HAP-1 (cell line): Measurements from ENCODE around the gene PRKN.
A peak's percentile ranks its signal among the peaks of the same experiment; 100 is the strongest.

Experiments
- DNase-seq, 2 experiments: peaks; one replicate each; pipeline ENCODE4 v3.0.0-alpha.2; 2016 to 2020; ENCODE audit warnings: low spot score in 2 of 2
- H3K27me3 ChIP-seq: fragments of 250-450 bp; sonication (Bioruptor Pico); 2 replicates; pipeline ENCODE4 v1.5.1; 2020; ENCODE audit warnings: low read depth, mild to moderate bottlenecking, moderate library complexity
- H3K36me3 ChIP-seq: fragments of 250-450 bp; sonication (Bioruptor Pico); replicated peaks from 2 replicates; pipeline ENCODE4 v1.5.1; 2020; ENCODE audit warnings: mild to moderate bottlenecking
- H3K4me1 ChIP-seq: fragments of 250-450 bp; sonication (Bioruptor Pico); 2 replicates; pipeline ENCODE4 v1.5.1; 2020; ENCODE audit warnings: mild to moderate bottlenecking
- H3K4me3 ChIP-seq: fragments of 250-450 bp; sonication (Bioruptor Pico); 2 replicates; pipeline ENCODE4 v1.5.1; 2020; ENCODE audit warnings: mild to moderate bottlenecking, moderate library complexity
- H3K9me3 ChIP-seq: fragments of 250-450 bp; sonication (Bioruptor Pico); 2 replicates; pipeline ENCODE4 v1.5.1; 2020; ENCODE audit warnings: mild to moderate bottlenecking, moderate library complexity
- in situ Hi-C: fragments of 300-500 bp; cut with MboI; formaldehyde crosslinking; loops from 3 replicates; pipeline ENCODE4 v1.14.3; 2020; ENCODE audit warnings: low sequenced_read_pairs, inconsistent platforms, mixed read lengths

The PRKN gene

GRCh38 chr6:161926324-161926723 is 801.2 kb downstream of the PRKN start:
- H3K4me1 ChIP-seq, result no peaks in the 10 kb centered on the region
- H3K9me3 ChIP-seq, result no peaks in the 10 kb centered on the region
- H3K4me3 ChIP-seq, result no peak overlapping the region
- no peaks in the 10 kb centered on the region for H3K36me3 ChIP-seq
- in situ Hi-C loops, result no loop called here
- no peaks in the 10 kb centered on the region for H3K27me3 ChIP-seq
- DNase-seq, result no peak

GRCh38 chr6:161924516-161925116 is 803.0 kb downstream of the PRKN start:
- H3K9me3 ChIP-seq, result no peaks in the 10 kb centered on the region

GRCh38 chr6:161922631-161923119 is 804.9 kb downstream of the PRKN start:
- Histone ChIP-seq H3K27me3 (no peaks in the 10 kb centered on the region), H3K9me3 (no peaks in the 10 kb centered on the region), H3K4me3 (no peak overlapping the region), H3K4me1 (no peaks in the 10 kb centered on the region), H3K36me3 (no peaks in the 10 kb centered on the region)
- in situ Hi-C loops, result no loop called here
- peak in 1 of 2 experiments; percentile 47 for DNase-seq

More at GRCh38 chr6:161924516-161925116, 803.0 kb downstream of the PRKN start:
- in situ Hi-C loops, result no loop called here
- DNase-seq, result no peak
- H3K27me3 ChIP-seq, result no peaks in the 10 kb centered on the region
- H3K4me1 ChIP-seq, result no peaks in the 10 kb centered on the region
- no peaks in the 10 kb centered on the region for H3K36me3 ChIP-seq
- H3K4me3 ChIP-seq, result no peak overlapping the region

DNA sequence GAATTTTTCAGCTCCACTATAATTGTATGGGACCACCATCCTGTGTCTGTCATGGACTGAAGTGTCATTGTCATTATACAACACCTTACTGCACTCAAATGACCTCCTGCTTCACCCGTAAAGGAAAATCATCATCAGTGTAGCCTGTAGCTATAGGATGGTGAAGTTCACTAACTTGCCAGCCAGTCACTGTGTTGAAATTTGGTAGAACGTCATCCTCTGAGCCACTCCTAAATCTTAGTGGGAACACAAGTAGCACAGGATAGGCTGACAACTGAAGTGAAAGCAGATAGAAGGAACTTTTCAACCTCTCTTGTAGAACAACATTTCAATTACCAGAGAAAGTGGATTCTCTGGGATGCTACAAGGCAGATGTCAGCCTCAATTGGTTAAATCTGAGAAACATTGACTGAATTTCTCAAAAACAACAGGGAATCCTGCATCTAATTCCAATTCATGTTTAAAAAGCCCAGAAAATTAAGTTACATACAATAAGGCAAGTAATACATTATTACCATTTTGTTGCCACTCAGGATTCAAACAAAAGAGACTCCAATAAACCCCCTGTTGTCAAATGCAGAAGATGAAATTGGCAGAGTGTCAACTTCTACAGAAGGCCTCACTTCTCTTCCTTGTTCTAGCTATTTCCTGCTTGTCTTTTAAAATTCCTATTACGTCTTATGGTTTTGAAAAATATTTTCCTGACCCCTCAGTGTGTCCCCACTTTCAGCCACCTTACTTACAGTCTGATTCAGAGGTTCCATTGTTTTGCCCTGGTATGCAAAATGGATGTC is 805.8 kb downstream of the PRKN start:
- no peaks in the 10 kb centered on the region for H3K27me3 ChIP-seq
- no peaks in the 10 kb centered on the region for H3K4me1 ChIP-seq
- H3K36me3 ChIP-seq, result no peaks in the 10 kb centered on the region
- no peak for DNase-seq
- no peak overlapping the region for H3K4me3 ChIP-seq
- in situ Hi-C loops, result no loop called here
- no peaks in the 10 kb centered on the region for H3K9me3 ChIP-seq

GRCh38 chr6:161919691-161920090 is 807.9 kb downstream of the PRKN start:
- no peak for DNase-seq
- H3K36me3 ChIP-seq, result no peaks in the 10 kb centered on the region
- H3K4me1 ChIP-seq, result no peaks in the 10 kb centered on the region
- in situ Hi-C loops, result no loop called here
- no peaks in the 10 kb centered on the region for H3K27me3 ChIP-seq
- no peak overlapping the region for H3K4me3 ChIP-seq
- no peaks in the 10 kb centered on the region for H3K9me3 ChIP-seq

GRCh38 chr6:161918628-161919205 is 808.8 kb downstream of the PRKN start:
- in situ Hi-C loops, result no loop called here
- Histone ChIP-seq H3K4me3 (no peak overlapping the region), H3K9me3 (no peaks in the 10 kb centered on the region), H3K4me1 (no peaks in the 10 kb centered on the region), H3K27me3 (no peaks in the 10 kb centered on the region), H3K36me3 (no peaks in the 10 kb centered on the region)
- DNase-seq, result no peak

DNA sequence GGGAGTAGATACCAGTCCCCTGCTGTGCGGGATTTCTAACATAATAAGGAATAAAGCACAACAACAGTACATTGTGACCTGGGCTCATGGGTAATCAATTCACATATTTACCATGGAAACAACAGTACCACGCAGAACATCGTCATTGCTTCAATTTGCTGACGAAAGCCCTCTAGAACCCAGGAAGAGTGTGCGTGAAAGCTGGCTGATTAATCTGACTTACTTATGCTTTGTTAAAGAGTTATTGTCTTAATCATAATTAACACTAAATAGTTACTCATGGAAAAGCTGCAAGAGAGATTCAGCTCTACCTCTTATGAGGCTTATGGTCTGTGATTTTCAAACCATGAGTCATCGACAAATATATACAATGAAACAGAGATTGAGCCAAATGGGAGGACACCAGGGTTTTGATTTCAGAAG is 809.4 kb downstream of the PRKN start:
- Histone ChIP-seq H3K27me3 (no peaks in the 10 kb centered on the region), H3K9me3 (no peaks in the 10 kb centered on the region), H3K36me3 (no peaks in the 10 kb centered on the region), H3K4me3 (no peak overlapping the region), H3K4me1 (no peaks in the 10 kb centered on the region)
- no peak for DNase-seq
- in situ Hi-C loops, result no loop called here

DNA sequence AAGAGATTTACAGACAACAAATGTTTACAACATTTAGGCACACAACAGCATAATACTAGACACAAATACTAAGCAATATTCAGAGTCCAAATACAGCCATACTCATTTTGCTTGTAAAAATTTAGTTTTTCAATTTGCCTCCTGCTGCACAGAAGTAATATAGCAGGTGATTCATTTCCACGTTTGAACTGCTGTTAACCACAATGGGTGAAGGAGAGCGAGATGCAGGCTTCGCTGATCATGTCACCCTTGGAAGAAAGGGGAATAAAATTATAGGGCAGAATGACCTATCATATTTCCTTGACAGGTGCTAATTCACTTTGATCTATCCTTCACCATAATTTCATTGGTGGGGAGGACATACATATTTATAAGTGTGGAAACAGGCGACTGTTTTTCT is 809.9 kb downstream of the PRKN start:
- DNase-seq, result no peak
- Histone ChIP-seq H3K27me3 (no peaks in the 10 kb centered on the region), H3K9me3 (no peaks in the 10 kb centered on the region), H3K36me3 (no peaks in the 10 kb centered on the region), H3K4me3 (no peak overlapping the region), H3K4me1 (no peaks in the 10 kb centered on the region)
- in situ Hi-C loops, result no loop called here

DNA sequence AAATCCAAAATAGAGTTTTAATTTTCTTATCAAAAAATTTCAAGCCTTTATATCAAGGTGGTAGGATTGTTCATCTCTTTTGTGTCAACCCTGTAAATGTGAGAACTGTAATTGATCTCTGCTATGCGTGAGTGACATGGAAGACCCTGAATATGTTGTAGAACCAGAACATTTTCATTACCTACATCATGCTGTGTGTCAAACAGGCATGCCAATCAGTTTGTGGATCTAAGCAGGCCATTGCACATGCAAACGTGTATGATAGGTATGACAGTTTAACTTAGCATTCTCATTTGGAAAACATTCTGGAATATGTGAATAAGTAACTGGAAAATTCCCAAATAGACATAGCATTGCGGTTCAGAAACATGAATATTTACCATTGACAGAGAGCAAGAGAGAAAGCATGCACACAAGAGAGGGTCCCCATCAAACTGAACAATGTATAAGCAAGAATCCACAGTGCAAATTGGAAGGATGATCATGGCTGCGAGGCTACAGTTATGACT is 812.1 kb downstream of the PRKN start:
- Histone ChIP-seq H3K4me1 (no peaks in the 10 kb centered on the region), H3K9me3 (no peaks in the 10 kb centered on the region), H3K36me3 (no peaks in the 10 kb centered on the region), H3K4me3 (no peak overlapping the region), H3K27me3 (no peaks in the 10 kb centered on the region)
- DNase-seq, result no peak
- in situ Hi-C loops, result no loop called here

- Histone ChIP-seq H3K36me3 (no peaks in the 10 kb centered on the region), H3K9me3 (no peaks in the 10 kb centered on the region), H3K4me1 (no peaks in the 10 kb centered on the region), H3K27me3 (no peaks in the 10 kb centered on the region), H3K4me3 (no peak overlapping the region)
- DNase-seq, result no peak
- in situ Hi-C loops, result no loop called here
Observed at GRCh38 chr6:161908872-161909271, 818.7 kb downstream of the PRKN start.

GRCh38 chr6:161906571-161906970 is 821.0 kb downstream of the PRKN start:
- in situ Hi-C loops, result no loop called here

DNA sequence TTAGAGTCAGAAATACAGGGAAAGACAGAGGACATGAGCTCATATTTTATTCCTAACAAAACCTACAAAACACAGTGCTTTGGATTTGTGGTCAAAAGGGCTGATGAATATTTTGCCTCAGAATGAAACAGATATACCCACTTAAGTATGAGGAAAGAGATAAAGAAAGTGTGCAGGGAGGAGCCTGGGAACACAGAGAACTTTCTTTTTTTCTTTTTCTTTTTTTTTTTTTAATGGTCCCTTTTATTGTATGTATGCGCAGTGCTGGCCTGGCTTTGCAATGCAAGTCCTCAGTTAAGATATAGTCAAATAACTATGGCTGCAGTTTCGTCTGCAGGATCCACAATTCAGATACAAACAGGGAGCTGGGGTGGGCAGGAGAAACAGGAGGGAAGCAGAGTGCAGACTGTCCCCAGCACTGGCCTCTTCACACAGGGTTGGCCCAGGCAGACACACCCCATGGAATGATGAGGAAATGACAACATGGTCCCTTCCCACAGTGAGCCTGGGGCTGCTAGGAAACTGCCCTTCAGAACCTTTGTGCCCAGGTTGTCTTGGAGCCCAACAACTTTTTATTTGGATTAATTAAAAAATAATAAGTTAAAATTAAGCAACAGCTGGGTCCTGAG is 823.9 kb downstream of the PRKN start:
- no peak for DNase-seq
- H3K27me3 ChIP-seq, result no peaks in the 10 kb centered on the region
- no peaks in the 10 kb centered on the region for H3K4me1 ChIP-seq
- in situ Hi-C loops, result no loop called here
- no peaks in the 10 kb centered on the region for H3K9me3 ChIP-seq
- H3K4me3 ChIP-seq, result no peak overlapping the region
- no peaks in the 10 kb centered on the region for H3K36me3 ChIP-seq

More at GRCh38 chr6:161906571-161906970, 821.0 kb downstream of the PRKN start:
- Histone ChIP-seq H3K27me3 (no peaks in the 10 kb centered on the region), H3K4me1 (no peaks in the 10 kb centered on the region), H3K36me3 (no peaks in the 10 kb centered on the region), H3K4me3 (no peak overlapping the region), H3K9me3 (no peaks in the 10 kb centered on the region)
- DNase-seq, result no peak

- in situ Hi-C loops, result no loop called here
- H3K36me3 ChIP-seq, result no peaks in the 10 kb centered on the region
- H3K4me1 ChIP-seq, result no peaks in the 10 kb centered on the region
- no peaks in the 10 kb centered on the region for H3K9me3 ChIP-seq
- no peak overlapping the region for H3K4me3 ChIP-seq
- DNase-seq, result no peak
- H3K27me3 ChIP-seq, result no peaks in the 10 kb centered on the region
Observed at GRCh38 chr6:161901740-161902426, 825.7 kb downstream of the PRKN start.
